NCI-H526 treated with DMSO at 0.1 percent for 48 hours (cell line): Measurements from ENCODE around the gene TRAK2.
"Not testable (repeated sequence)": the region's sequence is repeated elsewhere in the genome, so short reads cannot be mapped to it uniquely, and the experiment has no call there.

Experiments used
- DNase-seq: peaks from one replicate; lab custom pipeline; 2025; lab: John Stamatoyannopoulos, UW

Gene TRAK2

GRCh38 chr2:201448701-201449100 is 2.6 kb downstream of the TRAK2 start:
- no peak for DNase-seq

- DNase-seq = no peak
Observed at GRCh38 chr2:201448061-201448460, 3.2 kb downstream of the TRAK2 start.

GRCh38 chr2:201447086-201447485 is 4.2 kb downstream of the TRAK2 start:
- no peak for DNase-seq

- DNase-seq = no peak
Observed at GRCh38 chr2:201444746-201445465, 6.4 kb downstream of the TRAK2 start.

- DNase-seq = no peak
Observed at GRCh38 chr2:201441409-201441808, 9.8 kb downstream of the TRAK2 start.

- DNase-seq = no peak
Observed at GRCh38 chr2:201440182-201440581, 11.1 kb downstream of the TRAK2 start.

- not testable (repeated sequence) for DNase-seq
Observed at GRCh38 chr2:201439336-201439922, 11.8 kb downstream of the TRAK2 start.

GRCh38 chr2:201436141-201436540 is 15.1 kb downstream of the TRAK2 start:
- no peak for DNase-seq

- DNase-seq = no peak
Observed at GRCh38 chr2:201433394-201433995, 17.8 kb downstream of the TRAK2 start.

GRCh38 chr2:201432621-201433393 is 18.5 kb downstream of the TRAK2 start:
- no peak for DNase-seq

- no peak for DNase-seq
Observed at GRCh38 chr2:201432038-201432620, 19.1 kb downstream of the TRAK2 start.

- no peak for DNase-seq
Observed at GRCh38 chr2:201430839-201431238, 20.4 kb downstream of the TRAK2 start.

GRCh38 chr2:201430322-201430721 is 20.9 kb downstream of the TRAK2 start:
- not testable (repeated sequence) for DNase-seq

- not testable (repeated sequence) for DNase-seq
Observed at GRCh38 chr2:201429835-201430234, 21.4 kb downstream of the TRAK2 start.

GRCh38 chr2:201428366-201428765 is 22.9 kb downstream of the TRAK2 start:
- DNase-seq = not testable (repeated sequence)

GRCh38 chr2:201425952-201426351 is 25.3 kb downstream of the TRAK2 start:
- no peak for DNase-seq

GRCh38 chr2:201420442-201421113 is 30.7 kb downstream of the TRAK2 start:
- no peak for DNase-seq

- DNase-seq = no peak
Observed at GRCh38 chr2:201419986-201420385, 31.3 kb downstream of the TRAK2 start.

GRCh38 chr2:201419057-201419635 is 32.1 kb downstream of the TRAK2 start:
- no peak for DNase-seq

- DNase-seq = no peak
Observed at GRCh38 chr2:201415149-201415548, 36.1 kb downstream of the TRAK2 start.
